WTC11 (cell line): Measurements from ENCODE around the gene KCTD2. TPM values are rescaled to one million over a fixed set of nuclear protein-coding genes. Genes with fewer than 3 reads are reported as not detected.

Experiments used
- ATAC-seq: fragments of 200-7000 bp; cut with Tn5 transposase; 2 replicates; pipeline ENCODE4 v1.10.0; 2021; ENCODE audit warnings: mild to moderate bottlenecking, moderate library complexity
- CTCF ChIA-PET: fragments of 300-600 bp; sonication (Branson Sonifier 250); formaldehyde crosslinking; loops from one replicate; lab custom pipeline; 2021; ENCODE audit warnings: antibody characterized with exemption; lab: Charles Lee
- POLR2A ChIA-PET: fragments of 350-600 bp; sonication (Branson Sonifier 250); formaldehyde crosslinking; loops from one replicate; lab custom pipeline; 2021; ENCODE audit warnings: antibody characterized with exemption; lab: Charles Lee
- DNase-seq: peaks from one replicate; pipeline ENCODE4 v3.0.0; 2021; ENCODE audit warnings: low spot score
- H3K27ac Mint-ChIP-seq: 2 replicates; pipeline ENCODE4 v1.8.0; 2021; ENCODE audit warnings: mixed read lengths
- H3K27me3 Mint-ChIP-seq: 2 replicates; pipeline ENCODE4 v1.8.0; 2021; ENCODE audit warnings: low read depth, mild to moderate bottlenecking, moderate library complexity, mixed read lengths
- H3K36me3 Mint-ChIP-seq: 2 replicates; pipeline ENCODE4 v1.8.0; 2021; ENCODE audit warnings: mixed read lengths
- H3K4me1 Mint-ChIP-seq: 2 replicates; pipeline ENCODE4 v1.8.0; 2022; ENCODE audit warnings: mixed read lengths
- H3K4me3 Mint-ChIP-seq: 2 replicates; pipeline ENCODE4 v1.8.0; 2021; ENCODE audit warnings: mild to moderate bottlenecking, moderate library complexity, mixed read lengths
- H3K9me3 Mint-ChIP-seq: 2 replicates; pipeline ENCODE4 v1.8.0; 2021; ENCODE audit warnings: mixed read lengths
- GABPB1 ChIP-seq: sonication (generic); formaldehyde crosslinking; IDR thresholded peaks from 2 replicates; pipeline ENCODE4 v1.8.1; 2023; ENCODE audit warnings: mild to moderate bottlenecking, missing genetic modification reagents
- GTF2I ChIP-seq: fragments of 250-450 bp; sonication (Bioruptor Pico); conservative IDR thresholded peaks from 2 replicates; pipeline ENCODE4 v1.4.0; 2021; ENCODE audit warnings: mild to moderate bottlenecking
- JUN ChIP-seq: sonication (generic); formaldehyde crosslinking; IDR thresholded peaks from 2 replicates; pipeline ENCODE4 v1.8.0; 2023; ENCODE audit warnings: mild to moderate bottlenecking, missing genetic modification reagents
- MXD4 ChIP-seq: fragments of 250-450 bp; sonication (Bioruptor Pico); IDR thresholded peaks from 2 replicates; pipeline ENCODE4 v1.8.0; 2021; ENCODE audit warnings: mild to moderate bottlenecking, moderate library complexity, borderline replicate concordance
- NR3C1 ChIP-seq: sonication (generic); formaldehyde crosslinking; conservative IDR thresholded peaks from 2 replicates; pipeline ENCODE4 v1.8.1; 2023; ENCODE audit warnings: low read depth, mild to moderate bottlenecking, missing genetic modification reagents
- ZNF219 ChIP-seq: sonication (generic); formaldehyde crosslinking; IDR thresholded peaks from 2 replicates; pipeline ENCODE4 v1.8.0; 2023; ENCODE audit warnings: missing genetic modification reagents, mild to moderate bottlenecking, borderline replicate concordance
- ZNF416 ChIP-seq: fragments of 250-450 bp; sonication (Bioruptor Pico); IDR thresholded peaks from 2 replicates; pipeline ENCODE4 v1.9.0; 2021; ENCODE audit warnings: mild to moderate bottlenecking, inconsistent platforms
- total RNA-seq: library from RNA; stranded (reverse); gene quantifications from 3 replicates; pipeline ENCODE4 v1.2.3, GENCODE V29; 2021
- TF ChIP-seq, protein P1 (sequence below): fragments of 250-450 bp; sonication (Bioruptor Pico); IDR thresholded peaks from 2 replicates; pipeline ENCODE4 v1.9.0; 2021; ENCODE audit warnings: mild to moderate bottlenecking
- TF ChIP-seq, protein P2 (sequence below): sonication (generic); formaldehyde crosslinking; IDR thresholded peaks from 2 replicates; pipeline ENCODE4 v1.8.0; 2023; ENCODE audit warnings: missing genetic modification reagents, mild to moderate bottlenecking, borderline replicate concordance
- TF ChIP-seq, protein P3 (sequence below): fragments of 200-600 bp; IDR thresholded peaks from 2 replicates; pipeline ENCODE4 v1.8.0; 2022; ENCODE audit warnings: antibody characterized with exemption

Gene KCTD2
- total RNA-seq, 1 experiment from 2014 or later: 31.3 TPM

DNA sequence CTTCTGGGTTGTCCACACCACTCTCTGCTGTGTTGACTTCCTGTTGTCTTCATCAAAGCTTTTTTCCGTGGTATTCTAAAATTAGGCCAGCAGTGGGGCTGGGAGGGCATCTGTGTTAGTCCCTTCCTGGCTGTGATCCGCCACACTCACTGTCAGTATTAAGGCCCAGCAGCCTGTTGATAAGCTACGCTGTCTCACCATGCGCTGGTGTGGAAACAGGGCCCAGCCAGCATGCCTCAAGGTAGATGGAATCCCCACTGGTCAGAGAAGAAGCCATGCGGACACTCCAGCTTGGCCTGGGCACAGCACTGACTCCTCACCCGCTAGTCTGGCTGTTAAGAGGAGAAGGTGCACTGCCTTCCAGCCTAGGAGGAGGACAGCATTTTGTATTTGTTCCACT lies 48.2 kb upstream of the KCTD2 start:
- Mint-ChIP-seq H3K4me1 (no peaks in the 10 kb centered on the region), H3K4me3 (no peak overlapping the region), H3K27ac (0 out of 2 replicates have a peak overlapping the region, but pooled peaks have one; percentile 35), H3K36me3 (peaks cover 12% of the 10 kb centered on the region), H3K27me3 (no peaks in the 10 kb centered on the region), H3K9me3 (no peaks in the 10 kb centered on the region)
- CTCF ChIA-PET: interaction anchor here (1.0 to 2.0 kb wide), 4 partner anchors 10 to 35 kb away, joined by 3 to 7 read pairs (median 4); partner anchors contain the start of gene MRPL58
- TF ChIP-seq, protein P1, sequence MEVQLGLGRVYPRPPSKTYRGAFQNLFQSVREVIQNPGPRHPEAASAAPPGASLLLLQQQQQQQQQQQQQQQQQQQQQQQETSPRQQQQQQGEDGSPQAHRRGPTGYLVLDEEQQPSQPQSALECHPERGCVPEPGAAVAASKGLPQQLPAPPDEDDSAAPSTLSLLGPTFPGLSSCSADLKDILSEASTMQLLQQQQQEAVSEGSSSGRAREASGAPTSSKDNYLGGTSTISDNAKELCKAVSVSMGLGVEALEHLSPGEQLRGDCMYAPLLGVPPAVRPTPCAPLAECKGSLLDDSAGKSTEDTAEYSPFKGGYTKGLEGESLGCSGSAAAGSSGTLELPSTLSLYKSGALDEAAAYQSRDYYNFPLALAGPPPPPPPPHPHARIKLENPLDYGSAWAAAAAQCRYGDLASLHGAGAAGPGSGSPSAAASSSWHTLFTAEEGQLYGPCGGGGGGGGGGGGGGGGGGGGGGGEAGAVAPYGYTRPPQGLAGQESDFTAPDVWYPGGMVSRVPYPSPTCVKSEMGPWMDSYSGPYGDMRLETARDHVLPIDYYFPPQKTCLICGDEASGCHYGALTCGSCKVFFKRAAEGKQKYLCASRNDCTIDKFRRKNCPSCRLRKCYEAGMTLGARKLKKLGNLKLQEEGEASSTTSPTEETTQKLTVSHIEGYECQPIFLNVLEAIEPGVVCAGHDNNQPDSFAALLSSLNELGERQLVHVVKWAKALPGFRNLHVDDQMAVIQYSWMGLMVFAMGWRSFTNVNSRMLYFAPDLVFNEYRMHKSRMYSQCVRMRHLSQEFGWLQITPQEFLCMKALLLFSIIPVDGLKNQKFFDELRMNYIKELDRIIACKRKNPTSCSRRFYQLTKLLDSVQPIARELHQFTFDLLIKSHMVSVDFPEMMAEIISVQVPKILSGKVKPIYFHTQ (CRISPR knock-in tag): no peak
- TF ChIP-seq NR3C1 (CRISPR knock-in tag) (no peak), JUN (CRISPR knock-in tag) (no peak), ZNF416 (no peak), ZNF219 (CRISPR knock-in tag) (no peak), MXD4 (CRISPR knock-in tag) (no peak), GTF2I (CRISPR knock-in tag) (no peak), GABPB1 (no peak)
- TF ChIP-seq, protein P2, sequence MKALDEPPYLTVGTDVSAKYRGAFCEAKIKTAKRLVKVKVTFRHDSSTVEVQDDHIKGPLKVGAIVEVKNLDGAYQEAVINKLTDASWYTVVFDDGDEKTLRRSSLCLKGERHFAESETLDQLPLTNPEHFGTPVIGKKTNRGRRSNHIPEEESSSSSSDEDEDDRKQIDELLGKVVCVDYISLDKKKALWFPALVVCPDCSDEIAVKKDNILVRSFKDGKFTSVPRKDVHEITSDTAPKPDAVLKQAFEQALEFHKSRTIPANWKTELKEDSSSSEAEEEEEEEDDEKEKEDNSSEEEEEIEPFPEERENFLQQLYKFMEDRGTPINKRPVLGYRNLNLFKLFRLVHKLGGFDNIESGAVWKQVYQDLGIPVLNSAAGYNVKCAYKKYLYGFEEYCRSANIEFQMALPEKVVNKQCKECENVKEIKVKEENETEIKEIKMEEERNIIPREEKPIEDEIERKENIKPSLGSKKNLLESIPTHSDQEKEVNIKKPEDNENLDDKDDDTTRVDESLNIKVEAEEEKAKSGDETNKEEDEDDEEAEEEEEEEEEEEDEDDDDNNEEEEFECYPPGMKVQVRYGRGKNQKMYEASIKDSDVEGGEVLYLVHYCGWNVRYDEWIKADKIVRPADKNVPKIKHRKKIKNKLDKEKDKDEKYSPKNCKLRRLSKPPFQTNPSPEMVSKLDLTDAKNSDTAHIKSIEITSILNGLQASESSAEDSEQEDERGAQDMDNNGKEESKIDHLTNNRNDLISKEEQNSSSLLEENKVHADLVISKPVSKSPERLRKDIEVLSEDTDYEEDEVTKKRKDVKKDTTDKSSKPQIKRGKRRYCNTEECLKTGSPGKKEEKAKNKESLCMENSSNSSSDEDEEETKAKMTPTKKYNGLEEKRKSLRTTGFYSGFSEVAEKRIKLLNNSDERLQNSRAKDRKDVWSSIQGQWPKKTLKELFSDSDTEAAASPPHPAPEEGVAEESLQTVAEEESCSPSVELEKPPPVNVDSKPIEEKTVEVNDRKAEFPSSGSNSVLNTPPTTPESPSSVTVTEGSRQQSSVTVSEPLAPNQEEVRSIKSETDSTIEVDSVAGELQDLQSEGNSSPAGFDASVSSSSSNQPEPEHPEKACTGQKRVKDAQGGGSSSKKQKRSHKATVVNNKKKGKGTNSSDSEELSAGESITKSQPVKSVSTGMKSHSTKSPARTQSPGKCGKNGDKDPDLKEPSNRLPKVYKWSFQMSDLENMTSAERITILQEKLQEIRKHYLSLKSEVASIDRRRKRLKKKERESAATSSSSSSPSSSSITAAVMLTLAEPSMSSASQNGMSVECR (CRISPR knock-in tag): no peak
- DNase-seq: no peak
- ATAC-seq: no peak
- POLR2A ChIA-PET: no interaction called here

DNA sequence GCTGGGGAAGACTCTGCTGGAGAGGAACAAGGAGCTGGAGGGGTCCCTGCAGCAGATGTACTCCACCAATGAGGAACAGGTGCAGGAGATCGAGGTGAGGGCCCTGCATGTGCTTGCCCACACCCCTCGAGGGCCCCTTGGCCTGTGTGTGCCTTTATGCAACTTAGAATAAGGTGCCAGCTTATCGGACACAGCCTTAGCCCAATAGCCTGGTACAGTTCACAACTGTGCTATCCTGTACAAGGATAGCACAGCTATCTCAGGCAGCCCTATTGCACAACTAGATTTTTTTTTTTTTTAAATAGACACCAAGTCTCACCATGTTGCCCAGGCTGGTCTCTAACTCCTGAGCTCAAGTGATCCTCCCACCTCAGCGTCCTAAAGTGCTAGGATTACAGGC lies 47.5 kb upstream of the KCTD2 start:
- Mint-ChIP-seq H3K27me3 (no peaks in the 10 kb centered on the region), H3K9me3 (no peaks in the 10 kb centered on the region), H3K4me3 (no peak overlapping the region), H3K36me3 (peaks cover 12% of the 10 kb centered on the region), H3K27ac (no peak overlapping the region), H3K4me1 (no peaks in the 10 kb centered on the region)
- TF ChIP-seq, protein P3, sequence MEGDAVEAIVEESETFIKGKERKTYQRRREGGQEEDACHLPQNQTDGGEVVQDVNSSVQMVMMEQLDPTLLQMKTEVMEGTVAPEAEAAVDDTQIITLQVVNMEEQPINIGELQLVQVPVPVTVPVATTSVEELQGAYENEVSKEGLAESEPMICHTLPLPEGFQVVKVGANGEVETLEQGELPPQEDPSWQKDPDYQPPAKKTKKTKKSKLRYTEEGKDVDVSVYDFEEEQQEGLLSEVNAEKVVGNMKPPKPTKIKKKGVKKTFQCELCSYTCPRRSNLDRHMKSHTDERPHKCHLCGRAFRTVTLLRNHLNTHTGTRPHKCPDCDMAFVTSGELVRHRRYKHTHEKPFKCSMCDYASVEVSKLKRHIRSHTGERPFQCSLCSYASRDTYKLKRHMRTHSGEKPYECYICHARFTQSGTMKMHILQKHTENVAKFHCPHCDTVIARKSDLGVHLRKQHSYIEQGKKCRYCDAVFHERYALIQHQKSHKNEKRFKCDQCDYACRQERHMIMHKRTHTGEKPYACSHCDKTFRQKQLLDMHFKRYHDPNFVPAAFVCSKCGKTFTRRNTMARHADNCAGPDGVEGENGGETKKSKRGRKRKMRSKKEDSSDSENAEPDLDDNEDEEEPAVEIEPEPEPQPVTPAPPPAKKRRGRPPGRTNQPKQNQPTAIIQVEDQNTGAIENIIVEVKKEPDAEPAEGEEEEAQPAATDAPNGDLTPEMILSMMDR: no peak
- TF ChIP-seq, protein P1 (CRISPR knock-in tag): no peak
- CTCF ChIA-PET: interaction anchor here (0.6 to 2.0 kb wide), 4 partner anchors 13 to 1343 kb away, joined by 3 to 7 read pairs (median 4); partner anchors contain the start of gene MRPL58
- DNase-seq (no peak), ATAC-seq (no peak)
- POLR2A ChIA-PET: interaction anchor here (1.0 kb wide), 1 partner anchor 25 kb away, joined by 3 read pairs; no protein-coding TSS in a partner anchor
